M059J (cell line): Measurements from ENCODE around the gene TTC12. TPM values are rescaled to one million over a fixed set of nuclear protein-coding genes. Genes with fewer than 3 reads are reported as not detected.
"Not testable (repeated sequence)": the region's sequence is repeated elsewhere in the genome, so short reads cannot be mapped to it uniquely, and the experiment has no call there.

Experiments used
- DNase-seq: peaks from one replicate; pipeline ENCODE4 v3.0.0-alpha.2; 2012; ENCODE audit warnings: low read depth
- total RNA-seq: library from RNA; depleted of rRNA; stranded (reverse); fragments of >200 nt; shearing (Covaris generic); gene quantifications from 2 replicates; pipeline ENCODE4 v1.2.3, GENCODE V29; 2014

The TTC12 gene
- total RNA-seq, 1 experiment from 2014 or later: 6.7 TPM

DNA sequence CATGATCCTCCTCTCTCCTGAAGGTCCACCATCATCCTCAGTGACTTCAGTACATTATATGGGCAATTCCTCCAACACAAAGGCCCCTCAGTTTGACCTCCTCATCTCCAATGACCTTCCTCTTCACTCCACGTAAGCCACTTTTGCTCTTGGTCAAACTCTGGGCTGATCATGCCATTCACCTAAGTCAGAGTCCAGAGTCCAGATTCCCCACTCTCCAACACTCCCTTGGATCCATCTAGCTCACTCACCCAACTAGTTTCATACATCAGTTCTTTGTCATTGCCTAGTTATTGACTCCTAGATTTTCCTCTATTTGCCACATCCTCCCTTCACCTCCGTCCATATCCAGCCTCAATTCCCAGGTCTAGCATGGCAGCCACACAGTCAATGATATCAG is 30.5 kb upstream of the TTC12 start:
- no peak for DNase-seq

DNA sequence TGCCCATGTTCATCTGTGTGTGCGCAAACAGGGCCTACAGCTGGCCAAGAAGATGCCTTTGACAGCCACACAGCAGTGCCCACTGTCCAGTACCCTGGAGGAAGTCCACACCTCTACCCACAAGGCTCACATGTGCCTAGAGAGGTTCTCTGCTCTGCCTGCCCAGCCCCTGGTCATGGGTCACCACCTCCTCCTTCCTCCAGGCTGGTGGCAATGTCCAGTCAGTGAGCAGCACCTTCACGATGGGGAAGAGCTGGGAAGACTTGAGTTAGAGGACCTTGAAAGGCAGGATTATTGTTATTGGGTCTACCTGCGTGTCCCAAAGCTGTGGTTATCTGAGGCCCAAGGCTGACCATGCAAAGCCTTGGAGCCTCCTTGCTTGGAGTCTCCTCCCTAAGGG is 28.4 kb upstream of the TTC12 start:
- DNase-seq: no peak

DNA sequence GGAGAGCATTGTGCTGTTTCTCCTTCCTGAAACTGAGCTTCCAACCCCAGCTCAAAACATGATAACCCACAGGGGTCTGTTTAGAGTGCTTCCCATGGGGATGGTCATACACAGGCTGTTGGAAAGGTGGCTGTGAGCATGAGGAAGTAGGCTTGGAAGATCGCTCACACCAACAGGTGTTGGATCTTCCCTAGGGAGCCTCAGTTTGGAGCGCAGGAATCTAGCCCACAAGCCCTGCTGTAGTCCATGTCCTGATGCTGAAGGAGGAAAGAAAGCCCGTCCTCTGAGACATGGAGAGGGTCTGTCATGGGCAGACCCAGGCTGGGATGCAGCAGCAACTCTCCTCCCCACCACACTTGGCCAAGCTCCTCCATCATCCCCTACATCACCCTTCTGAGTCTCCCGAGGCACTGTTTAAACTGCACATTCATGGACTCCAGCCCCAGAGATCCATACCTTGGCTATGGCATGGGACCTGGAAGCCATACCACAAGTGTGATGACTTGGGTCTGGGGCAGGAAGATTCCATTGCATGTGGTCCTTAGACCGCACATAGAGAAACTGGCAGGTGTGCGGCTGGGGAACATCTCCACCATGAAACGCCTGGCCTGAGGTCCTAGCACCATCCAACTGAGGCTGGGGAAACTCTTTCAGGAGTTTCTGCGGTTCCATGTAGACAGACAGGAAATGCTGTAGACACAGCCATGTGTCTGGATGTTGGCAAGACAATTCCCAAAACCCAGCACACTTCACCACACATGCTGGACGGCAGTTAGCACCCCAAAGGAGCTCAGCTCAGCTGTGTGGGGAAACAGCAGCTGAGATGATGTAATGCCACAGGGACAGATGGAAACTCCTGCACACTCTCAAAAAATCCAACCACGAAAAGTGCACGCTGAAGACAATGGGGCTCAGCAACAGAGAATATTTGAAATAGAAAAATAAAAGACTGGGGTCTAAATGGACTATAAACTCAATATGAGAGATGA is 27.6 kb upstream of the TTC12 start:
- no peak for DNase-seq

DNA sequence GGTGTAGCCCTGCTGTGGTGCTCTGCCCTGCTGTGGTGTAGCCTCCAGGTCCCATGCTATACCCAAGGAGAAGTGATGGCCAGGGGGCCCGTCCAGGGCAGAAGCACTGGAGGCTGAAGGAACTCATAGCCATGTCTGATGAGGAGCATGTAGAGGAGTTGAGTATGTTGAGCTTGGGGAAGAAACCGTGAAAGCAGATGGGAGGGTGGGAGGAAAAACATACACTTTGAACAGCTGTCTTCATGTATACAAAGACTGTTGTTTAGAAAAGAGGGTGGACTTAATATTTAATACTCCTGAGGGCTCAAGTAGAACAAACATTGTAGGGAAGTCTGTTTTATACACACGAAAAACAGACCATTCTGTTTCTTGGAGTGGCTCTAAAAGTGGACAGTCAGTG is 26.6 kb upstream of the TTC12 start:
- no peak for DNase-seq

DNA sequence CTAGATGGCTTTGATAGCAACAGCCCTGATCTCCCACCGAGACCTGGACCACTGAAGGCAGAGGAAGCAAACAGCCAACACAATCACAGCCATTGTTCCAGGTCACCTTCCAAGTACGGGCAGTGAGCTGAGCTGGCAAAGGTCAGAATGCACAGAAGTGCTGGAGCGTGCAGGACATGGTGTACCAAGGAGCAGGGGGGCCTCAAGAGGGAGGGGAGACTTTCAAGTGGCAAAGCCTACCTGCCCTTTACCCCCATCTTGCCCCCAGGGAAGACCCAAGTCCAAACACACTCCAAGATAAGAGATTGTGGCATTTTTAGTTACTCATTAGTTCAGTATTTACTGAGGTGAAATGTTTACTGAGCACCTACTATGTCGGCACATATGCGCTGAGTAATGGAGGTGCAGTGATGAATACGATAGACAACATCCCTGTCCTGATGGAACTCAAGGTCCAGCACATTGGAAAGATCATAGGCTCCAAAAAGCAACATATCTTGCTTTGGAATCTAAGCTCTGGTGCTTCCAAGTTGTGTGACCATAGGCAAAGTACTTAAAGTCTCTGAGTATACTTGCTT is 26.0 kb upstream of the TTC12 start:
- no peak for DNase-seq

DNA sequence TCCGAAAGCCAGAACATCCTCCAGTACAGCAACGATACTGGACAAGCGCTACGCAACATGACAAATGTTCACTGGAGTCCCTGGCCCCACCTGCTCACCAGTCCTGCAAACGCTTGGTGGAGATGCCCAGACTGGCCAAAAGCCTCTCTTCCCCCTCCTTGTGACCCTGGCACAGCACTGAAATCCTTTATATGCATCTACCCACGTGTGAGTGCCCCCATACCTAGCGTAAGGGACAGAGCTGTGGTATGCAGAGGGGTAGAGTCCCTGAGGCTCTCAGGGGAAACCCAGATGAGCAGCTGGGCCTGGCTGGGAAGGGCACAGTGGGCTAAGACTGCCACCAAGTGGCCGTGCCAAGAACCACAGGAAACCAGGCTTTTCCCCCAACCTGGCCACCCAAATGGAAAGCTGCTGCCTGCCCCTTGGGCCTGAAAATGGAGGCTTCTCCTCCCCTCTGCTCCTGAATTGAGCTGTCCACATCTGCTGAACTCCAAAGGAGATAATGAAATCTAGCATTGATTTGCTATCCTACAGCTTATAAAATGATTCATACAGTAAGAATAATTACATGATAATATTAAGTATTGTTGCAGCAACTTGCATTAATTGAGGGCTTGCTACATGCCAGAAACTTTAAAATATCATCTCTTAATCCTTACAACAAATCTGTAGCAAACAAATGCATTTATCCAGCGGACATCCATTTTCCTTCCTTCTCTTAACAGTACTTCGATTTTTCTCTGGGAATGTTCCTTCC is 24.8 kb upstream of the TTC12 start:
- DNase-seq: peak; percentile 44

DNA sequence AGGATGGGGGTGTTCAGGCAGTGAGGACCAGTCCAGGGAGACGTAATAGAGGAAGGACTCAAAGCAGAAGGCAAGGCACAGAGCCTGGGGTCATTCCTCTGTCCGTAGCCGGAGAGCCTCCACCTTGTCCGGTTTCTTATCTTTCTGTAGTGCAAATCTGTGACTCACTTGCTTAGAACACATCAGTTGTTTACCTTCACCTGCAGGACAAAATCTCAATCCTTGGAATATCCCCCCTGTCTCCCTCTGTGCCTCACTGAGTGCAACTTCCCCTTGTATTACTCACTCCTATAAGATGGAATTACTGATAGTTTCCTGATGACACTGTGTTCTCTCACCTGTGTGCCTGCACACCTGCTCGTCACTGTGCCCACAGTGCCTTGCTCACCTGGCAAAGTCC is 20.4 kb upstream of the TTC12 start:
- no peak for DNase-seq

DNA sequence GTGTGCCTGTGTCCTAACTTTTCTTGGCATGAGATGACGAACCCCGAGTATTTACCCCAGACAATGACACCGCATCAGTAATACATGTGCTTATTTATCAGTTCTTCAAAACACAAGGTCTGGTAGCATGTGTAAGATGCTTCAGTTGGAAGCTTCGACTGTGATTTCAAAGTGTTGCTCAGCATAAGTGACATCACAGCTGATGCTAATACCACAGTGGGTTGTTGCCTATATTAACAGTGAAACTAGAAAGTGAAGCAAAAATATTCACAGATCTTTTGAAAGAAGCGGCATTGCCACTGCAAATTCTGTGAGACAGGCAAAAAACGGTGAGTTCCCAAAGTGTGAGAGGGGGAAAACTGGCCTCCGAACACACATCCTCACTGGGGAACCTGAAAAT is 18.4 kb upstream of the TTC12 start:
- no peak for DNase-seq

DNA sequence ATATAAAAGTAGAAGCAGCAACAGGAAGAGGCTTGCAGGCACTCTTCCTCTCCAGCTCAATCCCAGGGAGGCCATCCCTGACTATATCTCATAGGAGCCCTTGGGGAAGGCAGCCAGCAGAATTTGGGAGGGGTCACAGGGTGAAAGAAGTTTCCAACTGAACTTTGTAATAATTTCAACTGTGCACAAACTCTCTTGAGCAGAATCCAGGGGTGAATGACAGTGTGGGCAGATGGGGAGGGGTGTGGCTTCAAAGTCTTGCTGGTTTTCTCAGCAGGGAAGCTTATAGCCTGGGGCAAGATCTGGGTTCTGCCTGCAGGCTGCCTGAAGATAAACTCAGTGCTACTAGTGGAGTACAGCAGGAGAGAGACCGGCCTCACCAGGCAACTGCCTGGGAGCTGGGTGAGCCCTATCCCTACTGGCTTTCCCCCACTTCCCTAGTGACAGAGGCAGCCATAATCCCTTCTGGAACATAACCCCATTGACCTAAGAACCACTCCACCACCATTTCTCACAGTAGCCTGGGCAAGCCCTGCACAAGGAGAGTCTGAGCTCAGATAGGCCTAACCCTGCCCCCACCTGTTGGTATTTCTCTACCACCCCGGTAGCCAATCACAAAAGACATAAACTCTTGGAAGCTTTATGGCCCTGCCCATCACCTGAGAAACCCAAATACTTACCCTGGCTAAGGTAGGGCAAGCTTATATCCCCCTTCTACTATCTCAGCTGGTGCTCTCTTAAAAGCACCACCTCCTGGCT is 17.8 kb upstream of the TTC12 start:
- peak; percentile 42 for DNase-seq

DNA sequence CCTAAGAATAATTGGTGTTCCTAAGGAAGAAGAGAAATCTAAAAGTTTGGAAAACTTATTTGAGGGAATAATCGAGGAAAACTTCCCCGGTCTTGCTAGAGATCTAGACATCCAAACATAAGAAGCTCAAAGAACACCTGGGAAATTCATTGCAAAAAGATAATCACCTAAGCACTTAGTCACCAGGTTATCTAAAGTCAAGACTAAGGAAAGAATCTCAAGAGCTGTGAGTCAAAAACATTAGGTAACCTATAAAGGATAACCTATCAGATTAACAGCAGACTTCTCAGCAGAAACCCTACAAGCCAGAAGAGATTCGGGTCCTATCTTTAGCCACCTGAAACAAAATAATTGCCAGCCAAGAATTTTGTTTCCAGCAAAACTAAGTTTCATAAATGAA is 15.9 kb upstream of the TTC12 start:
- not testable (repeated sequence) for DNase-seq

DNA sequence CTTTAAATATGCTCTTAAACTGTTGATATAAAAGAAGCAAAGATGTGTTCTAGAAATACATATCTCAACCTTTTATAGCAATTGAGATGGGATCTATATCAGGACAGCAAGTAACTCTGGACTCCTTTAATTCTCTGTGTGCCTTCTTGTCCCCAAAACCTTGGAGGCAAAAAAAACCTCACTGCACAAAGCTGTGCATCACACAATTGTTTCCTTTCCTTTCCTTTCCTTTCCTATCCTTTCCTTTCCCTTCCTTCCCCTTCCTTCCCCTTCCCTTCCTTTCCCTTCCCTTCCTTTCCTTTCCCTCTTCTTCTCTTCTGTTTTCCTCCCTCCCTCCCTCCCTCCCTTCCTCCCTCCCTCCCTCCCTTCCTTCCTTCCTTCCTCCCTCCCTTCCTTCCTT is 9.5 kb upstream of the TTC12 start:
- DNase-seq: no peak

DNA sequence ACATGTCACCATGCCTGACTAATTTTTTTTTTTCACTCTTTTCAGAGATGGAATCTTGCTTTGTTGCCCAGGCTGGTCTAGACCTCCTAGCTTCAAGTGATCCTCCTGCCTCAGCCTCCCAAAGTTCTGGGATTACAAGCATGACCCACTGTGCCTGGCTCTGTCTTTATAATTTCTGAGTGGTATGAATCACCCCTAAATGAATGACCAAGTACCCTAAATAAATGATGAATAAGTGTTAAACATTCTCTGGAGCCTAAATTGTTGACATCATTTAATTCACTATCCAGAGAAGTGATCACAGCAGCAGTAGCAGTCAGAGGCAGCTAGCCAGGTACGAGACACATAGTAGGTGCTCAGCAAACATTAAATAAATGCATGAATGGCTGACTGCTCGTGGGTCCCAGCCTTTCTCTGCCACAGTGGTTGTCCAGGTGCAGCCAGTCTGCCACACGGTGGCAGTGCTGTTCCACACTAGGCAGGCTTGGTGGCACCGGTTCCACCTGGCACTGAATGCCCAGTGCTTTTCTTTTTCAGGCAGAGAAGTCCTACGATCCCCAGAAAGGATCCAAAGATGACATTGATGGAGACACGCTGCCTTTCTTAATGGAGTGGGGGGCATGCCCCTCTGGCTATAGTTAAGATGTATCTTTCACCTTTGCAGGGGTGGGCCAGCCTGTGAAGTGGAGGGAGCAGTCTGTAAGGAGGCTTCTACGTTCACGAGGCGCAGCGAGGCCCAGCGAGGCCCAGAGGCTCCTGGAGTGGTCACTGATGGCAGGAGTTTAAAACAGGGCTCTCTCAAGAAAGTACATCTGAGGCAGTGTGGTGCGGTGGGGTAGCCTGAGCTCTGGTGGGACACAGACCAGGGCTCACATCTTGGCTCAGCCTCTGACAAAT is 8.7 kb upstream of the TTC12 start:
- peak; percentile 72 for DNase-seq

DNA sequence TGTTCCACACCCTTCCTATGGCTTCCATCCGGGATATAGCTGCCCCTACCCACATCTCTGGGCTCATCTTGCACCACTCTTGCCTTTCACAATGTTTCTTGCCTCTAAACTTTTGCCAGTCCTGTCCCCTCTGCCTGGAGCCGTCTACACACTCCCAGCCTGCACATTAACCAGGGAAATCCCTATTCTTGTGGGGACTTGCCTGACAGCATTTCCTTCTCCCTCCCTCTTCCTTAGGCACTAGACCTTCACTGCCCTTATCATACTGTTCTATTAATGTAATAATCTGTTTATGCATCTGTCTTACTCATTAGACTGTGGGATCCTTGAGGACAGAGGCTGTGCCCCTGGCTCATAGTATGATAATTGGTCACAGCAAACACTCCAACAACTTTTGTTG is 5.8 kb upstream of the TTC12 start:
- DNase-seq: no peak

DNA sequence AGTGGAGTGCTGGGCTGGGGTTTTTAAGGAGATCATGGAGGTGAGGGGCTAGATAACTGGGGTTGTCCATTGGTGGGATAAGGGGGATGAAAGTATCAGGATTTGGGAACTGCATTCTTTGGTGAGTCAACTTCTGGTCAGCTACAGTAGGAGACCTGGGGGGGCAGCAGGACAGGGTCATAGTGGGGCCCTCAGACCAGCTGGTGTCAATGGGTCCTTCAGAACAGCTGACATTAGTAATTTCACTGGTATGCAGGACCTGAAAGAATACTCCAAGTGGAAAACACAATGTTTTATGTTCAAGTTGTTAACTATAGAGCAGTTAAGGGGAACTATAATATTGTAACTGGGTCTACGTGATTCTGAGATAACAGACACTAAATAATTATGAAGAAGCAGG is 2.8 kb upstream of the TTC12 start:
- peak; percentile 58 for DNase-seq

DNA sequence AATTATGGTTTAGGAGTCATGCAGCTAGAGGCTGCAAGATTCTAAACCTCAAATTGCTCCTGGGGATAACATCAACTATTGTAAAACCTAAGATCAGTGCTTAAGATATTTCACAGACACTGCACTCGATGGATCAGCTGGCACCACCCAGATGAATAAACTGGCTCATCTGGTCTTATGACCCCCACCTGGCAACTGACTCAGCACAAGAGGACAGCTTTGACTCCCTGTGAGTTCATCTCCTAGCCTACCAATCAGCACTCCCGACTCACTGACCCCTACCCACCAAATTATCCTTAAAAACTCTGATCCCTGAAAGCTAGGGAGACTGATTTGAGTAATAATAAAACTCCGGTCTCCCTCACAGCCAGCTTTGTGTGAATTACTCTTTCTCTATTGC is 782 bp upstream of the TTC12 start:
- peak; percentile 74 for DNase-seq

DNA sequence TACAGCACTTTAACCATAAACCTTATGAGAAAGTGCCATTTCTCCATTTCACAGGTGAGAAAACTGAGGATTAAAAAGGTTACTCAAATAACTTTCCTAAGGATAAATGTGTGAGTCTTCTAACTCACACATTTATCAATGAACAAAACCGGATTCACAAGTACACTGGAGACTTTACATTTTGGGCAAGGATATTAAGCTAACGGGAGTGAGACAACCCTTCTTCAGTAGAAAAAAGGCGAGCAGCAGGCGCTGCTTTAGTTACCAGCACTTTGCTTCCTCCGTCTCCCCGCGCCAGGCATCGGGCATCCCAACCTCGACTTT is 356 bp upstream of the TTC12 start:
- DNase-seq: no peak

DNA sequence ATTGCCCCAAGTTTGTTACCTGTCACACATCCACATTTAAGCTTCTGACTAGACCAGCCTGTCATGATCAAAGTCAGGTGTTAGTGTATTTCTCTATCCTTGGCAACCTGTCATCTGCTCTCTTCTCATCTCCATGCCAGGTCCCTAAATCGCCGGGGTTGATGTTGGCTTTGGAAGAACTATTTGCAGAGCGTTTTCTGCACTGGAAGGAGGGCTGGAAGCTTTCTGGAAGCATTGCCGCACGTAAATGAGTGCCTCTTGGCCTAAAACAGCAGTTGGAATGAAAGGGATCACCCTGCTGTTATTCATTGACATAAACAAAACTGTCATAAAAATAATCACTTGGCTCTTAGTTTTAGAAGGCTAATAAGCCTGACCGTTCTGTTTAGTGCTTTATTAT is 1.4 kb downstream of the TTC12 start:
- DNase-seq: no peak

DNA sequence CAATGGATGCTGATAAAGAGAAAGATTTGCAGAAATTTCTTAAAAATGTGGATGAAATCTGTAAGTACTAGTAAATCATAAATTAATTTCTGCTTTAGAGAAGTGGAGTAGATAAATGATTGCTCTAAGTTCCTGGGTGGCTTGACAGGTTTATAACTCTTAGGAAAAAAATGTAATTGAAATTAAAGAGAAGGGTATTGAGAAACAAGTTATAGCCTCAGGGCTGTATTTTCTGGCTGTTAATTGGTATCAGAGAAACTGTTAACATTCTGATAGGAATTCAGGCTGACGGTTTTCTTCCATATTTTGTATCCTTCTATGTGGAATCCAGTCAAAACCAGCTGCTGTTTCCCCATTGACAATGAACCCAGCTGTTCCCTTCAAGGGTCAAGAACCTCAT is 1.9 kb downstream of the TTC12 start:
- no peak for DNase-seq

DNA sequence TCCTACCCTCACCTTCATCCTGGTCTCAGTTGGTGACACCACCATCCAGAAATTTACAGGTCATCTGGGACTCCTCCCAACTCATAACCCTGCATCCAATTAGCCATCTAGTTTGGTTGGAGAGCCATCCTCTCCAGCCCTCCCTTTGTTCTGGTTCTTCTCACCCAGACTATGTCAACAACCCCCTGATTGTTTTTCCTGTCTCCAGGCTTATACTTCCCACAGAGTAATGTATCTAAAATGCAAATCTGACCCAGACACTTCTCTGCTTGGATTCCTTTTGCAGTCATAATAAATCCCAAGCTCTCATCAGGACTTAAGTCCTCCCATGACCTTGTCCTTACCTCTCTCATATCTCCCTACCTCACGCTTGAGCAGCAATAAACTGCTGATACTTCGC is 3.0 kb downstream of the TTC12 start:
- no peak for DNase-seq

DNA sequence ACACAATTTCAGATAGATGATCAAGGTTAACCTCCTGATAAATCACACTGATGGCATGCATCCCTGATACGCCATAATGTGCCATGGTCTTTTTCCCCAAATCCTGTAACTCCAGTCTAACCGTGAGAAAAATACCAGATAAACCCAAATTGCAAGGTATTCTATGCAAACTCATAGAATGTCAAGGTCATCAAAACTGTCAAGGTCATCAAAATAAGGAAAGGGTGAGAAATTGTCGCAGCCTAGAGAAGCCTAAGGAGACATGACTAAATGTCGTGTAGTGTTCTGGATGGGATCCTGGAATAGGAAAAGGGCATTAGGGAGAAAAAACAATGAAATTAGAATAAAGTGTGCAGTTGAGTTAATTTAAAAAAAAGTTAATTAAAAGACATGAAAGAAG is 4.7 kb downstream of the TTC12 start:
- no peak for DNase-seq

DNA sequence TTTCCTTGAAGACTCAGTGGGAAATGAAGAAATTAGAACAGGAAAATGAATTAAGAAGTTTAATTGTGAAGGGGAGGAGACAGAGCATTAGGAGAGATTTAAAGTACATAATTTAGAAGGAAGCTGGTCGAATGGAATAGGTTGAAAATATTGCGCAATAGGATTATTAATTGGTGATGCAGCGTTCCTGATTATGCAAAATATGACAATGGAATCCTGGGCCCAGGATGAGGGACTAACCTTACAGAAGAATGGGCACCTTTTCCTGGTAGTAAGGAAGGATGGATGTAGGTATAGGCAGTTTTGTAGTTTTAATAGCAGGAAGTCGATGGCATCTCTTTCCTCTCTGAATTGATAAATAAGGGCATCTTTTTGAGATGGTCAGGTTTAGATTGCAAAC is 7.8 kb downstream of the TTC12 start:
- no peak for DNase-seq
